HG03135 (cell line): ENCODE measurements around the gene SVBP.

Experiments used
- ATAC-seq: cut with Tn5 transposase; IDR thresholded peaks from one replicate; pipeline ENCODE4 v1.9.1; 2021; ENCODE audit warnings: mild to moderate bottlenecking, moderate library complexity; ENCODE audit not compliant: unreplicated experiment

SVBP gene

GRCh38 chr1:42765832-42766740, 51.1 kb downstream of the SVBP start:
- peak; percentile 21 for ATAC-seq

- no peak for ATAC-seq
Measured at GRCh38 chr1:42765269-42765668, 51.9 kb downstream of the SVBP start.

GRCh38 chr1:42762269-42762668, 54.9 kb downstream of the SVBP start:
- ATAC-seq = no peak

- ATAC-seq = no peak
Measured at GRCh38 chr1:42761567-42761966, 55.6 kb downstream of the SVBP start.

GRCh38 chr1:42759114-42759513, 58.1 kb downstream of the SVBP start:
- no peak for ATAC-seq

GRCh38 chr1:42758641-42759040, 58.6 kb downstream of the SVBP start:
- ATAC-seq = no peak

GRCh38 chr1:42757892-42758275, 59.3 kb downstream of the SVBP start:
- no peak for ATAC-seq
